GM12878 (cell line): ENCODE measurements around the gene RPS10. TPM values are rescaled to one million over a fixed set of nuclear protein-coding genes. Genes with fewer than 3 reads are reported as not detected.

Experiments
- ATAC-seq: fragments of 200-7000 bp; cut with Tn5 transposase; 3 replicates; pipeline ENCODE4 v1.9.1; 2020; ENCODE audit warnings: mild to moderate bottlenecking, moderate library complexity
- BruUV-seq: library from RNA; stranded (reverse); fragments of 400-500 nt; replicated peaks from 2 replicates; lab custom pipeline; 2021; lab: Mats Ljungman, UMichigan
- CTCF ChIA-PET: fragments of 300-600 bp; sonication (Branson Sonifier 250); formaldehyde crosslinking; extraction: SDS; loops from one replicate; lab custom pipeline; 2021; ENCODE audit warnings: inconsistent platforms; lab: Yijun Ruan, JAX
- POLR2A ChIA-PET: fragments of 350-600 bp; formaldehyde crosslinking; extraction: SDS; loops from one replicate; lab custom pipeline; 2021; ENCODE audit warnings: inconsistent platforms; lab: Charles Lee
- RAD21 ChIA-PET: fragments of 300-600 bp; sonication (Branson Sonifier 250); formaldehyde crosslinking; loops from one replicate; lab custom pipeline; 2023; ENCODE audit warnings: antibody characterized with exemption; ENCODE audit not compliant: unreplicated experiment; lab: Charles Lee
- SMC1A ChIA-PET: fragments of 300-600 bp; sonication (Branson Sonifier 250); formaldehyde crosslinking; loops from one replicate; lab custom pipeline; 2023; ENCODE audit not compliant: unreplicated experiment, uncharacterized antibody; lab: Charles Lee
- DNase-seq: peaks from one replicate; pipeline ENCODE4 v3.0.0-alpha.2; 2011; ENCODE audit warnings: low read depth, low spot score
- FAIRE-seq: peaks from 3 replicates; lab custom pipeline; 2011; peaks lifted over from hg19 to GRCh38; lab: Jason Lieb, UNC
- H2AFZ ChIP-seq: 2 replicates; pipeline ENCODE4 v1.6.0; 2011; ENCODE audit warnings: low read depth, low read length, control low read depth; ENCODE audit not compliant: control insufficient read depth
- H3K27ac ChIP-seq: 2 replicates; pipeline ENCODE4 v1.5.1; 2011; ENCODE audit warnings: control low read depth; ENCODE audit not compliant: control insufficient read depth, insufficient read depth
- H3K27me3 ChIP-seq, 2 experiments: replicated peaks in 1 of 2; 2 replicates each; pipeline versions ENCODE4 v1.6.0 to v1.6.1; 2011; ENCODE audit warnings: low read length in 1 of 2; ENCODE audit not compliant: control insufficient read depth in 2 of 2, insufficient read depth in 2 of 2
- H3K36me3 ChIP-seq, 2 experiments: 2 replicates each; pipeline ENCODE4 v1.5.1; 2011; ENCODE audit warnings: low read length in 1 of 2; ENCODE audit not compliant: control insufficient read depth in 2 of 2, insufficient read depth in 2 of 2
- H3K4me1 ChIP-seq: 2 replicates; pipeline ENCODE4 v1.6.1; 2011; ENCODE audit warnings: mild to moderate bottlenecking, low read length, moderate library complexity, mixed read lengths; ENCODE audit not compliant: control insufficient read depth, insufficient read depth
- H3K4me2 ChIP-seq: 2 replicates; pipeline ENCODE4 v1.6.0; 2011; ENCODE audit warnings: control low read depth; ENCODE audit not compliant: control insufficient read depth, insufficient read depth
- H3K4me3 ChIP-seq: fragments of 200-600 bp; sonication (generic); 2 replicates; pipeline ENCODE4 v1.5.1; 2016
- H3K79me2 ChIP-seq: 2 replicates; pipeline ENCODE4 v1.6.0; 2011; ENCODE audit warnings: low read length; ENCODE audit not compliant: control insufficient read depth, insufficient read depth
- H3K9ac ChIP-seq: 2 replicates; pipeline ENCODE4 v1.8.0; 2011; ENCODE audit warnings: low read length, control low read depth, mixed read lengths; ENCODE audit not compliant: control insufficient read depth, insufficient read depth
- H3K9me3 ChIP-seq: replicated peaks from 3 replicates; pipeline ENCODE4 v1.5.1; 2011; ENCODE audit warnings: mild to moderate bottlenecking, low read length; ENCODE audit not compliant: control insufficient read depth, insufficient read depth
- H4K20me1 ChIP-seq: 2 replicates; pipeline ENCODE4 v1.6.0; 2011; ENCODE audit not compliant: control insufficient read depth, insufficient read depth
- BCL11A ChIP-seq: IDR thresholded peaks from 2 replicates; pipeline ENCODE4 v1.6.1; 2011; ENCODE audit warnings: low read depth, low read length
- BMI1 ChIP-seq: fragments of 450-650 bp; IDR thresholded peaks from 2 replicates; pipeline ENCODE4 v1.6.1; 2016; ENCODE audit warnings: mild to moderate bottlenecking, moderate library complexity, borderline replicate concordance
- CTCF ChIP-seq, 3 experiments: IDR thresholded peaks in 2 of 3; conservative IDR thresholded peaks in 1 of 3; 2 replicates each; pipeline ENCODE4 v1.5.1; 2011; ENCODE audit warnings: low read depth in 3 of 3, low read length in 3 of 3, mild to moderate bottlenecking in 3 of 3, control low read depth in 2 of 3, moderate library complexity in 2 of 3, inconsistent platforms in 1 of 3, mixed read lengths in 1 of 3; ENCODE audit not compliant: control insufficient read depth in 2 of 3, insufficient read depth in 1 of 3; ENCODE audit errors: extremely low read depth in 1 of 3
- FOXM1 ChIP-seq: IDR thresholded peaks from 2 replicates; pipeline ENCODE4 v1.6.1; 2012; ENCODE audit warnings: low read depth, mild to moderate bottlenecking, inconsistent platforms, low read length, moderate library complexity
- HDAC6 ChIP-seq: fragments of 200-600 bp; sonication (generic); IDR thresholded peaks from one replicate; pipeline ENCODE4 v1.8.0; 2017; ENCODE audit warnings: antibody characterized with exemption; ENCODE audit not compliant: unreplicated experiment
- KDM1A ChIP-seq: fragments of 200-600 bp; sonication (generic); IDR thresholded peaks from 2 replicates; pipeline ENCODE4 v1.6.1; 2016; ENCODE audit warnings: borderline replicate concordance
- MYC ChIP-seq: IDR thresholded peaks from 2 replicates; pipeline ENCODE4 v1.6.1; 2011; ENCODE audit warnings: mild to moderate bottlenecking, low read length, moderate library complexity, inconsistent platforms; ENCODE audit not compliant: insufficient read depth, insufficient replicate concordance, insufficient read length, severe bottlenecking
- NR2C2 ChIP-seq: IDR thresholded peaks from 2 replicates; pipeline ENCODE4 v1.6.1; 2011; ENCODE audit warnings: borderline replicate concordance, low read depth; ENCODE audit not compliant: control insufficient read depth, insufficient read length
- POLR2AphosphoS5 ChIP-seq: IDR thresholded peaks from 2 replicates; pipeline ENCODE4 v1.6.1; 2011; ENCODE audit warnings: mild to moderate bottlenecking, low read length, inconsistent platforms
- RAD21 ChIP-seq: IDR thresholded peaks from 2 replicates; pipeline ENCODE4 v1.6.1; 2011; ENCODE audit warnings: mild to moderate bottlenecking, low read depth, low read length, moderate library complexity; ENCODE audit not compliant: insufficient read depth
- RAD51 ChIP-seq: fragments of 450-650 bp; IDR thresholded peaks from 2 replicates; pipeline ENCODE4 v1.6.1; 2016; ENCODE audit warnings: moderate library complexity, mild to moderate bottlenecking, inconsistent platforms
- RB1 ChIP-seq: fragments of 450-650 bp; formaldehyde crosslinking; IDR thresholded peaks from 2 replicates; pipeline ENCODE4 v1.6.1; 2017; ENCODE audit warnings: mild to moderate bottlenecking, borderline replicate concordance
- REST ChIP-seq: IDR thresholded peaks from 2 replicates; pipeline ENCODE4 v1.6.1; 2012; ENCODE audit warnings: mild to moderate bottlenecking, low read depth, low read length
- SP1 ChIP-seq: IDR thresholded peaks from one replicate; pipeline ENCODE4 v1.6.1; 2011; ENCODE audit warnings: low read depth, low read length
- SRF ChIP-seq, 2 experiments: IDR thresholded peaks; 2 replicates each; pipeline ENCODE4 v1.6.1; 2011; ENCODE audit warnings: low read depth in 2 of 2, low read length in 2 of 2, mild to moderate bottlenecking in 1 of 2, moderate library complexity in 1 of 2
- TCF7 ChIP-seq: IDR thresholded peaks from 2 replicates; pipeline ENCODE4 v1.6.1; 2014; ENCODE audit warnings: antibody characterized with exemption, borderline replicate concordance
- ZNF207 ChIP-seq: fragments of 450-650 bp; IDR thresholded peaks from 2 replicates; pipeline ENCODE4 v1.6.1; 2014; ENCODE audit warnings: antibody characterized with exemption, mild to moderate bottlenecking, borderline replicate concordance
- ZNF384 ChIP-seq: IDR thresholded peaks from 2 replicates; pipeline ENCODE4 v1.6.1; 2012; ENCODE audit warnings: low read depth, mild to moderate bottlenecking, low read length, improper control_type of control experiment, borderline replicate concordance
- WGBS: methylation state at CpG from one replicate; pipeline ENCODE4 v1.1.6; 2016; ENCODE audit warnings: low lambda C conversion rate; ENCODE audit not compliant: insufficient replicate concordance, insufficient coverage; ENCODE audit errors: missing lambda C conversion rate; 5-methylcytosine and 5-hydroxymethylcytosine counted together
- in situ Hi-C: fragments of 300-500 bp; cut with MboI; formaldehyde crosslinking; loops from 9 replicates; pipeline ENCODE4 v1.14.3; 2018; ENCODE audit warnings: mixed read lengths
- intact Hi-C: fragments of 100-400 bp; cut with micrococcal nuclease; formaldehyde crosslinking; loops from one replicate; pipeline ENCODE4 v1.14.2; 2022; ENCODE audit not compliant: unreplicated experiment
- polyA plus RNA-seq, 11 experiments: library from polyadenylated mRNA; depleted of rRNA in 4 of 11; unstranded in 6 of 11; stranded (reverse) in 5 of 11; fragments of >200 nt; fragmentation: Nextera tagmentation in 4 of 11; fragmentation: Illumina TruSeq in 1 of 11; extraction: Ambion mirVana in 4 of 11; extraction: Trizol in 1 of 11; gene quantifications; 1 replicate in 1 of 11; 2 replicates in 10 of 11; pipeline versions ENCODE4 v1.2.1 to v1.2.3, GENCODE V29; 2011 to 2016; ENCODE audit warnings: inconsistent platforms in 2 of 11, missing spikeins in 2 of 11, low read depth in 1 of 11
- total RNA-seq, 4 experiments: library from RNA; depleted of rRNA in 3 of 4; stranded (reverse); fragments of >200 nt in 3 of 4; fragmentation: Illumina TruSeq in 1 of 4; extraction: Trizol in 1 of 4; gene quantifications; 2 replicates each; pipeline versions ENCODE4 v1.2.1 to v1.2.3, GENCODE V29; 2013 to 2021

RPS10 gene
- total and polyA plus RNA-seq, 10 of the 15 experiments (the other 5 are each of a cell fraction or from before 2014, with no cell fraction given) = 1,546 to 3,970 (median 2,813) TPM

DNA sequence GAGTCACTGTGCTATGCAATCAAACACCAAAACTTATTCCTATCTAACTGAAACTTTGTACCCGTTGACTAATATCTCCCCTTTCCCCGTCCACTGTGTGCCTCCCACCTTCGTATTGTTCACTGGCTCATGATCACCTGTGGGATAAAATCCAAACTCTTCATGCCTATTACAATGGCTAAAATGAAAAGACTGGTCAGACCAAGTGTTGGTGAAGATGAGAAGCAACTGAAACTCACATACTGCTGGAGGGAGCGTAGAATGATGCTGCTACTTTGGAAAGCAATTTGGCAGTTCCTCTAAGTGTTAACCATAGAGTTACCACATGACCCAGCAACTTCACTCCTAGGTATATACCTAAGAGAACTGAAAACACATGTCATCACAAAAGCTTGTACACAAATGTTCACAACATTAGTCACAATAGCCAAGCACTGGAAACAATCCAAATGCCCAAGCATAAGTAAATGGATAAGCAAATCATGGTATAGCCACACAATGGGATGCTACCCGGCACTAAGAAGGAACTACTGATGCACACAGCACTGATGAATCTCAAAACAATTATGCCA is 13.1 kb downstream of the RPS10 start:
- DNase-seq (no peak), FAIRE-seq (no peak), ATAC-seq (no peak)
- Histone ChIP-seq H3K4me2 (no peak overlapping the region), H3K36me3 (peaks cover 5 to 22% of the 10 kb centered on the region in 2 experiments), H3K79me2 (no peaks in the 10 kb centered on the region), H3K4me1 (no peaks in the 10 kb centered on the region), H2AFZ (no peak overlapping the region), H3K9me3 (no peaks in the 10 kb centered on the region), H3K9ac (no peak overlapping the region), H3K27me3 (no peaks in the 10 kb centered on the region), H3K4me3 (no peak overlapping the region), H4K20me1 (no peaks in the 10 kb centered on the region; the same call in 1 of the 2 replicates), H3K27ac (no peak overlapping the region)
- ChIA-PET SMC1A (interaction anchor here (4.3 to 7.9 kb wide), 2 partner anchors 17 to 164 kb away, joined by 27 to 152 read pairs; partner anchors contain the start of gene SMIM29), CTCF (interaction anchor here (5.1 kb wide), 1 partner anchor 164 kb away, joined by 180 read pairs; the partner anchor contains the start of gene SMIM29), RAD21 (no interaction called here), POLR2A (no interaction called here)
- WGBS = 86% methylated on average over 5 of the region's 5 CpGs
- intact Hi-C loops = no loop called here
- in situ Hi-C loops = no loop called here
- no TSS peak for BruUV-seq
- no peak for TF ChIP-seq RAD21
- TF ChIP-seq POLR2AphosphoS5 = no peak
- no peak for TF ChIP-seq REST
- TF ChIP-seq ZNF384 = no peak
- no peak for TF ChIP-seq ZNF207
- TF ChIP-seq HDAC6 = no peak
- no peak for TF ChIP-seq BMI1
- TF ChIP-seq NR2C2 = no peak
- TF ChIP-seq KDM1A = no peak
- TF ChIP-seq BCL11A = no peak
- TF ChIP-seq FOXM1 = no peak
- TF ChIP-seq SP1 = no peak
- TF ChIP-seq RB1 = no peak
- no peak for TF ChIP-seq TCF7
- TF ChIP-seq CTCF (IDR thresholded peaks at IDR 0.05 in 2 of 3, conservative IDR thresholded peaks at IDR 0.05 in 1 of 3; ENCODE audit: control insufficient read depth in 2 of 3, extremely low read depth in 1 of 3, insufficient read depth in 1 of 3, low read depth in 3 of 3, low read length in 3 of 3) = no peak
- TF ChIP-seq RAD51 = no peak
- no peak for TF ChIP-seq MYC
- TF ChIP-seq SRF (IDR thresholded peaks at IDR 0.05; ENCODE audit: low read depth in 2 of 2, low read length in 2 of 2) = no peak
